ENCODE measurements around the gene RCSD1.

RCSD1 gene

GRCh38 chr1:167687919-167688519, 58.0 kb downstream of the RCSD1 start:
- DNase-seq (ENCODE audit: low read depth in 3 of 3): peak; percentile 50 to 80 (median 64)

GRCh38 chr1:167689567-167689920, 59.5 kb downstream of the RCSD1 start:
- DNase-seq (ENCODE audit: low read depth in 3 of 3): no peak

- no peak for DNase-seq (ENCODE audit: low read depth in 3 of 3)
These were observed 60.0 kb downstream of the RCSD1 start for GRCh38 chr1:167690053-167690452.

- DNase-seq (ENCODE audit: low read depth in 3 of 3): no peak
These were observed 63.5 kb downstream of the RCSD1 start for GRCh38 chr1:167693425-167694045.

GRCh38 chr1:167694691-167695090, 64.7 kb downstream of the RCSD1 start:
- DNase-seq (ENCODE audit: low read depth in 3 of 3): no peak

GRCh38 chr1:167695147-167695546, 65.1 kb downstream of the RCSD1 start:
- no peak for DNase-seq (ENCODE audit: low read depth in 3 of 3)

GRCh38 chr1:167695756-167696561, 65.9 kb downstream of the RCSD1 start:
- DNase-seq (ENCODE audit: low read depth in 3 of 3): no peak

- DNase-seq (ENCODE audit: low read depth in 3 of 3): no peak
These were observed 67.7 kb downstream of the RCSD1 start for GRCh38 chr1:167697667-167698141.

GRCh38 chr1:167698313-167698712, 68.3 kb downstream of the RCSD1 start:
- no peak for DNase-seq (ENCODE audit: low read depth in 3 of 3)

GRCh38 chr1:167701510-167701909, 71.5 kb downstream of the RCSD1 start:
- no peak for DNase-seq (ENCODE audit: low read depth in 3 of 3)

- no peak for DNase-seq (ENCODE audit: low read depth in 3 of 3)
These were observed 73.5 kb downstream of the RCSD1 start for GRCh38 chr1:167703557-167703956.

GRCh38 chr1:167704715-167705114, 74.7 kb downstream of the RCSD1 start:
- no peak for DNase-seq (ENCODE audit: low read depth in 3 of 3)

GRCh38 chr1:167705250-167705649, 75.2 kb downstream of the RCSD1 start:
- DNase-seq (ENCODE audit: low read depth in 3 of 3): no peak

GRCh38 chr1:167706363-167706762, 76.3 kb downstream of the RCSD1 start:
- no peak for DNase-seq (ENCODE audit: low read depth in 3 of 3)

- no peak for DNase-seq (ENCODE audit: low read depth in 3 of 3)
These were observed 77.2 kb downstream of the RCSD1 start for GRCh38 chr1:167706931-167707877.

- no peak for DNase-seq (ENCODE audit: low read depth in 3 of 3)
These were observed 77.9 kb downstream of the RCSD1 start for GRCh38 chr1:167707942-167708341.

GRCh38 chr1:167708940-167709389, 78.9 kb downstream of the RCSD1 start:
- DNase-seq (ENCODE audit: low read depth in 3 of 3): no peak

GRCh38 chr1:167710836-167711235, 80.8 kb downstream of the RCSD1 start:
- no peak for DNase-seq (ENCODE audit: low read depth in 3 of 3)

GRCh38 chr1:167711797-167712196, 81.8 kb downstream of the RCSD1 start:
- no peak for DNase-seq (ENCODE audit: low read depth in 3 of 3)

GRCh38 chr1:167713330-167714081, 83.5 kb downstream of the RCSD1 start:
- DNase-seq (ENCODE audit: low read depth in 3 of 3): no peak

- DNase-seq (ENCODE audit: low read depth in 3 of 3): peak in 2 of 3 donors; percentile 64 to 81
These were observed 84.0 kb downstream of the RCSD1 start for GRCh38 chr1:167714098-167714438.

Measured in stimulated activated CD4-positive, alpha-beta T cell treated with anti-CD3 and anti-CD28 coated beads, TNF-alpha, amount 100 ng/mL, for 48 hours (primary cell).